ENCODE measurements around the gene MSH5. TPM values are rescaled to one million over a fixed set of nuclear protein-coding genes. Genes with fewer than 3 reads are reported as not detected.
A peak's percentile ranks its signal among the peaks of the same experiment; 100 is the strongest.

The MSH5 gene
- total RNA-seq (10 to 100 TPM in 1 of 2 donors, 1 to 10 TPM in 1; 5.9 to 15.1 TPM), polyA plus RNA-seq (1 to 10 TPM in 1 of 2 donors, not detected in 1; 7.0 TPM)
- long read RNA-seq, donor 1, partial matches to known transcripts = 0 of 1 reads
- long read RNA-seq, donor 1, other reads (novel, unspliced or antisense) = 1 of 1 reads
- long read RNA-seq, donor 2, partial matches to known transcripts = 1 of 2 reads
- long read RNA-seq, donor 2, other reads (novel, unspliced or antisense) = 1 of 2 reads

DNA sequence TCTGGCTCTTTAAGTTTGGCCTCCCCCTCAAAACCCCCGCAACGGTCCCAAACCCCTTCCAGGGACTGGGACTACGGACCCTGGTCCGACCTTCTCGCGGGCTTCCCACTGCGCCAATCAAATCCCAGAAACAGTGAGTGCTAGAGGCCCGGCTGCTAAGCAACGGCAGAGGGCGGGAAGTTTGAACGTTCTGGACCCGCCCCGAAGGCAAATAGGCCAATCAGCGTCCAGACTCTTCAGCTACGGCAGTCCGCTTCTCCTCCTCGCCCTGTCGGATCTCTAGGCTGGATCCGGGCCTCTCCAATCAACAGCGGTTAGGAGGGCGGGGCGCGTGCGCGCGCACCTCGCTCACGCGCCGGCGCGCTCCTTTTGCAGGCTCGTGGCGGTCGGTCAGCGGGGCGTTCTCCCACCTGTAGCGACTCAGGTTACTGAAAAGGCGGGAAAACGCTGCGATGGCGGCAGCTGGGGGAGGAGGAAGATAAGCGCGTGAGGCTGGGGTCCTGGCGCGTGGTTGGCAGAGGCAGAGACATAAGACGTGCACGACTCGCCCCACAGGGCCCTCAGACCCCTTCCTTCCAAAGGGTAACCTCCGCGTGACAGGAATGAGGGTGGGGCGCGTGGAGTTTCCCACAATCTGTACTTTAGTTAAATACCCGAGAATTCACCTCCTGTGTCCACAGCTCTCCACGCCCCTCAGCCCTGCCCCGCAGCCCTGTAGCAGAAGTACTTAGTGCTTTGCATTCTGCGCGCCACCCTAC, at the start of gene MSH5:
Gene MSH5, plus strand, starts transcription at position 367 of the 758 bp plus-strand sequence. CDS start 462 bp downstream, outside the sequence.
- H3K9me3 ChIP-seq (ENCODE audit: control insufficient read depth, low read length) = no peaks in the 10 kb centered on the region
- H3K4me3 ChIP-seq (ENCODE audit: low read length in 2 of 2) = peak within 1 kb of the TSS; percentile 44 to 54
- no peaks in the 10 kb centered on the region for H3K36me3 ChIP-seq (ENCODE audit: control insufficient read depth in 1 of 2, insufficient read depth in 2 of 2, low read length in 1 of 2)
- intact Hi-C loops (cut with DNase I) = loop anchor here (5.0 kb wide), 2 partner anchors 52 to 57 kb away; partner anchors contain the start of gene VARS1 (in 1 of the 2)
- H3K27ac ChIP-seq (ENCODE audit: low read depth in 1 of 2, low read length in 2 of 2) = no peak within 1 kb of the TSS
- no peaks in the 10 kb centered on the region for H3K4me1 ChIP-seq (ENCODE audit: control insufficient read depth in 1 of 2, insufficient read depth in 2 of 2, low read length in 2 of 2)
- 0% methylated on average over 58 of the region's 58 CpGs for WGBS, 2 donors
- H3K27me3 ChIP-seq (ENCODE audit: control insufficient read depth in 1 of 2, insufficient read depth in 2 of 2, low read length in 1 of 2) = no peaks in the 10 kb centered on the region
- DNase-seq = peak; percentile 99
- ATAC-seq (ENCODE audit: low FRiP score) = peak; percentile 95

DNA sequence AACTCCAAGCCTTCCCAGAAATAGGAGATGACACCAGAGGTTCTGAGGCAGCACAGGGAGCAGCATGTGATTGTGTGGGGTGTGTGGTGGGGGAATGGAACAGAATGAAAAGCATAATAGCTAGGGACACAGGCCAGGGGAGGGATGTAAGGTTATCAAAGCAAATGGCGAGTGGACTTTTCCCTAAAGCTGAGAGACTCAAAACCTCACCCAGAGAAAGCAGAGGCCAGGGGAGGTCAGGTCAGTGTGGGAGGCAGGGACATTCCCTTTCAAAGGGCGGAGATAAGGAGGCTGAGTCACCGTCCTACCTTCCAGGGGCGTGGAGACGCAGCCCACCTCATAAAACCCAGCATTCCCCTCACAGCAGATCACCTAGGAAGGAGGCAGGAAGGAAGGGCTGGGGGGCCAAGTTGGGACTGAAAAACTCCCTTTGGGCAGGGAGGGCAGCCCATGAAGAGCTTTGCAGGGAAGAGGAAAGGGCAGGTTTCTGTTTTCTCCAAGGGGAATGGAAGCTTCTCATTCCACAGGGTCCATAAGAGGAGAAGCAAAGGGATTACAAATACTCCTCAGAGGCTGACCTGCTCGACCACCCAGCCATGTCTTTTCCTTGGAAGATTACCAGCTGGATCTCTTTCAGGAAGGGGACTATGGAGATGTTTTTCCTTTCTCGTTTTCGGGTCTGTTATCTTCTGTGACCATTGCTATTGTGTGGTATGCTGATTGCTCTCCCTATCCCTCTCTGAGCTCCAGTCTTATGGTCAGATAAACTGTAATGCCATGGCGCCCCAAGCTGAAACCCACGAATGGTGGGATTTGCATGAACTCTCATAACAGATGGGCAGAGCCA, 49.4 kb upstream of the MSH5 start:
- Histone ChIP-seq H3K27me3 (ENCODE audit: control insufficient read depth in 1 of 2, insufficient read depth in 2 of 2, low read length in 1 of 2) (no peaks in the 10 kb centered on the region), H3K9me3 (ENCODE audit: control insufficient read depth, low read length) (no peaks in the 10 kb centered on the region), H3K4me1 (ENCODE audit: control insufficient read depth in 1 of 2, insufficient read depth in 2 of 2, low read length in 2 of 2) (no peaks in the 10 kb centered on the region), H3K27ac (ENCODE audit: low read depth in 1 of 2, low read length in 2 of 2) (no peak overlapping the region), H3K36me3 (ENCODE audit: control insufficient read depth in 1 of 2, insufficient read depth in 2 of 2, low read length in 1 of 2) (peaks cover 0 to 6% of the 10 kb centered on the region in 2 donors), H3K4me3 (ENCODE audit: low read length in 2 of 2) (no peak overlapping the region)
- DNase-seq (no peak), ATAC-seq (ENCODE audit: low FRiP score) (no peak)
- intact Hi-C loops (cut with DNase I) = loop anchor here in 1 of 2 donors (10.0 kb wide), 1 partner anchor 194 kb away; no protein-coding TSS in a partner anchor
- 59 to 63% methylated on average over 10 of the region's 10 CpGs for WGBS, 2 donors

DNA sequence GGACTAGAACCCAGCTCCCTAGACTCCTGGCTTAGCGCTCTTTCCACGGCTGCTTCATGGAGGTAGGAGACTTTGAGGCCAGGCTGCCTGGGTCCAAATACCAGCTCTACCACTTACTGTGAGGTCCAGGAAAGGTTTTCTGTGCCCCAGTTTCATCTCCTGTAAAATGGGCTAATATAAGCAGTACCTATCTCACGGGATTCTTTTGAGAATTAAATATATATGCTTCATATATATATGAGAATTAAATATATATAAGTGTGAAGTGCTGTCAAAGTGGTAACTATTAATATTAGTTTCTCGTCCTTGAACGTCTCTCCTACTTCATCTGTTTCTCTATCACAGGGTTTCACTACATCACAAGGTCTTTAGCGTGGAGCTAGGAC, 48.7 kb upstream of the MSH5 start:
- 88 to 89% methylated on average over 6 of the region's 6 CpGs for WGBS, 2 donors
- no peak for DNase-seq
- no peaks in the 10 kb centered on the region for H3K4me1 ChIP-seq (ENCODE audit: control insufficient read depth in 1 of 2, insufficient read depth in 2 of 2, low read length in 2 of 2)
- no peaks in the 10 kb centered on the region for H3K27me3 ChIP-seq (ENCODE audit: control insufficient read depth in 1 of 2, insufficient read depth in 2 of 2, low read length in 1 of 2)
- no peaks in the 10 kb centered on the region for H3K9me3 ChIP-seq (ENCODE audit: control insufficient read depth, low read length)
- no peak for ATAC-seq (ENCODE audit: low FRiP score)
- H3K36me3 ChIP-seq (ENCODE audit: control insufficient read depth in 1 of 2, insufficient read depth in 2 of 2, low read length in 1 of 2) = peaks cover 0 to 6% of the 10 kb centered on the region in 2 donors
- H3K27ac ChIP-seq (ENCODE audit: low read depth in 1 of 2, low read length in 2 of 2) = no peak overlapping the region
- no peak overlapping the region for H3K4me3 ChIP-seq (ENCODE audit: low read length in 2 of 2)
- intact Hi-C loops (cut with DNase I) = loop anchor here in 1 of 2 donors (10.0 kb wide), 1 partner anchor 194 kb away; no protein-coding TSS in a partner anchor

DNA sequence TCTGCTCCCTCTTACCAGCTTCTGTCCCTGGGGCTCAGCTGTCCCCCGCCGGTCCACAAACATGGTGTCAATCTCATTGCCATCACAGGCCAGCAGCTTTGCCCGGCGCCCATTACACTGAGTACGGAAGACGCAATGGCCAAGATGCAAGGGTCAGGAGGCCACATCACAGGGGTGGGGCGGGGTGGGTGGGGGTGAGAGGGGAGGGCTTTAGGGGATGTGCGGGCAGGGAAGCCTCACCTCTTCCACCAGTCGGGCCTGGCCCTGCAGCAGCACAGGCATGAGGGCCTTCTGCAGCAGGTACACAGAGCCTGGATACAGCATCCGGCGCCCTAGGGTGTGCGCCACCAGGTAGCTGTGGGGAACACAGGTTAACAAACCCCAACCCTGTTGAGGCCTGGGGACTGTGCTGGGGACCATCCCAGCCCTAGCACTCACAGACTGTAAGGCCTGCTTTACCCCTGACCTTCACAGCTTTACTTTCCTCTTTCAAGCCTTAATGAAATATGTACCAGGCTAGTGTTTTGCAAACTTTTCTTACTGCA, 48.2 kb upstream of the MSH5 start:
- H3K4me1 ChIP-seq (ENCODE audit: control insufficient read depth in 1 of 2, insufficient read depth in 2 of 2, low read length in 2 of 2) = no peaks in the 10 kb centered on the region
- H3K4me3 ChIP-seq (ENCODE audit: low read length in 2 of 2) = no peak overlapping the region
- H3K27ac ChIP-seq (ENCODE audit: low read depth in 1 of 2, low read length in 2 of 2) = no peak overlapping the region
- intact Hi-C loops (cut with DNase I) = loop anchor here in 1 of 2 donors (10.0 kb wide), 1 partner anchor 193 kb away; no protein-coding TSS in a partner anchor
- peaks cover 0 to 4% of the 10 kb centered on the region in 2 donors for H3K36me3 ChIP-seq (ENCODE audit: control insufficient read depth in 1 of 2, insufficient read depth in 2 of 2, low read length in 1 of 2)
- no peaks in the 10 kb centered on the region for H3K27me3 ChIP-seq (ENCODE audit: control insufficient read depth in 1 of 2, insufficient read depth in 2 of 2, low read length in 1 of 2)
- DNase-seq (no peak), ATAC-seq (ENCODE audit: low FRiP score) (no peak)
- H3K9me3 ChIP-seq (ENCODE audit: control insufficient read depth, low read length) = no peaks in the 10 kb centered on the region
- 91 to 93% methylated on average over 12 of the region's 12 CpGs for WGBS, 2 donors

DNA sequence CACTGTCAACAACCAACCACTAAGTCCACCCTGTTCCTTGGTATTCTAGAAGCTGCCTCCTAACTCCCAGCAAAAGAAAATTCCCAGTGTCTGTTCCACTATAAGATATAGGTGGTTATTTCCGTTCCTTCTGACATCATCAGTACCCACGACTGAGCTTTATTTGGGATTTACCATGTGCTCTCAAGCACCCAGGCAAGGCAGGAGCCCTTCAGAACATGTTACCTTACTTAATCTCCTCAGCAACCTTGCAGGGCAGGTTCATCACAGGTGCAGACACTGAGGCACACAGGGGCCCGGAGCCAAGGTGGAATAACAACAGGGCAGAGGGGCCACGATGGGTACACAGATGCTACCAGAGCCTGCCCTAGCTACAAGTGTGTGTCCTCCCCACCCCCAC, 47.5 kb upstream of the MSH5 start:
- no peak for ATAC-seq (ENCODE audit: low FRiP score)
- 79% methylated on average over 4 of the region's 4 CpGs for WGBS, 2 donors
- no peaks in the 10 kb centered on the region for H3K27me3 ChIP-seq (ENCODE audit: control insufficient read depth in 1 of 2, insufficient read depth in 2 of 2, low read length in 1 of 2)
- no peak overlapping the region for H3K4me3 ChIP-seq (ENCODE audit: low read length in 2 of 2)
- H3K4me1 ChIP-seq (ENCODE audit: control insufficient read depth in 1 of 2, insufficient read depth in 2 of 2, low read length in 2 of 2) = no peaks in the 10 kb centered on the region
- peaks cover 0 to 6% of the 10 kb centered on the region in 2 donors for H3K36me3 ChIP-seq (ENCODE audit: control insufficient read depth in 1 of 2, insufficient read depth in 2 of 2, low read length in 1 of 2)
- H3K9me3 ChIP-seq (ENCODE audit: control insufficient read depth, low read length) = no peaks in the 10 kb centered on the region
- no peak for DNase-seq
- intact Hi-C loops (cut with DNase I) = loop anchor here in 1 of 2 donors (10.0 kb wide), 1 partner anchor 192 kb away; no protein-coding TSS in a partner anchor
- H3K27ac ChIP-seq (ENCODE audit: low read depth in 1 of 2, low read length in 2 of 2) = no peak overlapping the region

DNA sequence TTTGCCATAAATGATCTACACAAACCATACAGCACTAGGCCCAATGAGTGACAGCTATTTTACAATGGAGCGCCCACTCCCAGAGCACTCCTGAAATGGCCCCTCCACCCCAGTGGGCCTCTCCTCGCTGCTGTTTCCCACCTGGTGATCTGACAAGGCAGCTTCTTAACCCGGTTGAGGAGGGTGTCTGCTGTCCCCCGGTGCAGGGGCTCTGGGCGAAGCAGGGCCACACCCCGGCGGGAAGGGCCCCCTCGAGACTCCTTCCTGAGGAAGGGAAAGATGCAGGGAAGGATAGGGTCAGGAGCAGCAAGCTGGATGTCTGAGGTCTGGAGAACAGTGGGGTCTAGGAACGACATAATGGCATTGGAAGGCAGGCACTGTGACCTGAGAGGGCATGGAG, 46.9 kb upstream of the MSH5 start:
- 83 to 84% methylated on average over 9 of the region's 9 CpGs for WGBS, 2 donors
- H3K4me1 ChIP-seq (ENCODE audit: control insufficient read depth in 1 of 2, insufficient read depth in 2 of 2, low read length in 2 of 2) = no peaks in the 10 kb centered on the region
- peaks cover 0 to 6% of the 10 kb centered on the region in 2 donors for H3K36me3 ChIP-seq (ENCODE audit: control insufficient read depth in 1 of 2, insufficient read depth in 2 of 2, low read length in 1 of 2)
- no peak for ATAC-seq (ENCODE audit: low FRiP score)
- H3K27me3 ChIP-seq (ENCODE audit: control insufficient read depth in 1 of 2, insufficient read depth in 2 of 2, low read length in 1 of 2) = no peaks in the 10 kb centered on the region
- no peak overlapping the region for H3K27ac ChIP-seq (ENCODE audit: low read depth in 1 of 2, low read length in 2 of 2)
- no peaks in the 10 kb centered on the region for H3K9me3 ChIP-seq (ENCODE audit: control insufficient read depth, low read length)
- no peak overlapping the region for H3K4me3 ChIP-seq (ENCODE audit: low read length in 2 of 2)
- no peak for DNase-seq
- intact Hi-C loops (cut with DNase I) = loop anchor here in 1 of 2 donors (10.0 kb wide), 1 partner anchor 192 kb away; no protein-coding TSS in a partner anchor

DNA sequence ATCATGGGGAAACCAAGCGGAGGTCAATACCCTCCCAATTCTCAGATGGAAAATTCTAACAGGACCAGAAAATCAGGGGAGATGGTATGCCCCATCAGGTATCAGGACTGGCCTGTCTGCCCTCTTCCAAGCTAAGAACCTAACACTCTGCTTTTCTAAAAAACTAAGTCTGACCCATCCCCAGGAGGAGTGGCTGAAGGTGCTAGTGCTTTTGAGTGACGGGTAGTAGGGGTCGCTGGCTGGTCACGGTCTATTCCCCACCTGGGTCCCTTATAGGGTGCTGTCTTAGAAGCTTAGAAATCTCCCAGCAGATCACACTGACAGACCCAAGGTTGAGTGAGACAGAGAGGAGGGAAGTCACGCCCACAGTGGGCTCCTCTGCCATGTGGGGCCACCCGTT, 46.3 kb upstream of the MSH5 start:
- Histone ChIP-seq H3K27ac (ENCODE audit: low read depth in 1 of 2, low read length in 2 of 2) (no peak overlapping the region), H3K4me1 (ENCODE audit: control insufficient read depth in 1 of 2, insufficient read depth in 2 of 2, low read length in 2 of 2) (no peaks in the 10 kb centered on the region), H3K4me3 (ENCODE audit: low read length in 2 of 2) (no peak overlapping the region), H3K9me3 (ENCODE audit: control insufficient read depth, low read length) (no peaks in the 10 kb centered on the region), H3K27me3 (ENCODE audit: control insufficient read depth in 1 of 2, insufficient read depth in 2 of 2, low read length in 1 of 2) (no peaks in the 10 kb centered on the region), H3K36me3 (ENCODE audit: control insufficient read depth in 1 of 2, insufficient read depth in 2 of 2, low read length in 1 of 2) (peaks cover 0 to 4% of the 10 kb centered on the region in 2 donors)
- DNase-seq (no peak), ATAC-seq (ENCODE audit: low FRiP score) (no peak)
- intact Hi-C loops (cut with DNase I) = loop anchor here in 1 of 2 donors (10.0 kb wide), 1 partner anchor 191 kb away; no protein-coding TSS in a partner anchor
- 86% methylated on average over 6 of the region's 6 CpGs for WGBS, 2 donors

DNA sequence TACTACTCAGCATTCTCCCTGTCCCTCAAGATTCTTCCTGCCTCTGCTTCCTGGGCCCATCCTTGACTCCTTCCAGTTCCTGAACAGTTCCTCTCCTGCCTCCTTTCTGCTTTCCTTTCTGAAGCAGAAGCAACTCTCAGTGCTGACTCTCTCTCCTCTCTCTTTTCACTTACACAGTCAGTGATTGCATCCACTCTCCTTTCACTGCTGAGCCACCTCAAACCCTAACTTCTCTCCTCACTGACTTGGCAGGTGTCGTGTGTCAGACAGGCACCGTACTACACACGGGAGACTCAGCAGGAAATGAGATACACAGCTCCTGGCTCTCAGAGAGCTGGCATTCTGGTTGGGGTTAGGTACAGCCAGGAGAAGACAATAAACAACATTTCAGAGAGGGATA, 42.2 kb upstream of the MSH5 start:
- DNase-seq = no peak
- Histone ChIP-seq H3K27ac (ENCODE audit: low read depth in 1 of 2, low read length in 2 of 2) (no peak overlapping the region), H3K4me3 (ENCODE audit: low read length in 2 of 2) (no peak overlapping the region), H3K36me3 (ENCODE audit: control insufficient read depth in 1 of 2, insufficient read depth in 2 of 2, low read length in 1 of 2) (peaks cover 0 to 2% of the 10 kb centered on the region in 2 donors), H3K4me1 (ENCODE audit: control insufficient read depth in 1 of 2, insufficient read depth in 2 of 2, low read length in 2 of 2) (no peaks in the 10 kb centered on the region), H3K27me3 (ENCODE audit: control insufficient read depth in 1 of 2, insufficient read depth in 2 of 2, low read length in 1 of 2) (no peaks in the 10 kb centered on the region), H3K9me3 (ENCODE audit: control insufficient read depth, low read length) (no peaks in the 10 kb centered on the region)
- no peak for ATAC-seq (ENCODE audit: low FRiP score)
- WGBS, 2 donors = 33 to 35% methylated on average over 3 of the region's 3 CpGs
- intact Hi-C loops (cut with DNase I) = loop anchor here in 1 of 2 donors (10.0 kb wide), 1 partner anchor 187 kb away; no protein-coding TSS in a partner anchor
